ENCODE measurements around the gene IFNGR2. TPM values are rescaled to one million over a fixed set of nuclear protein-coding genes. Genes with fewer than 3 reads are reported as not detected.

IFNGR2 gene
- total RNA-seq, 1 experiment from 2014 or later = 47.9 TPM

DNA sequence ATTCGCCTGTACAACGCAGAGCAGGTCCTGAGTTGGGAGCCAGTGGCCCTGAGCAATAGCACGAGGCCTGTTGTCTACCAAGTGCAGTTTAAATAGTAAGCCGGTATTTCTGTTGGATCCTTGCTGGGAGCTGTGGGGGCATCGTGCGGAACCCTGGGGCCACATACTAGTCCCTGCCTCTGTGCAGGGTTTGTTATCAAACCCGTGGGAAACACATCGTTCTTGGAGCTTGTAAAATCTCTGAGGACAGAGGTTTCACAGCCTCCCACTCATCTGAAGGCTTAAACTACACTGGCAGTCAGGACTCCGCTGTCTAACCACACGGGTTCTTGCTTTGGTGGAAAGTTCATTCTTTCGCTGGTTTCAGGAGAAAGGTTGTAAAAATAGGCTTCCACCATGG, 11.7 kb downstream of the IFNGR2 start:
- ATAC-seq (no peak), DNase-seq (ENCODE audit: low read depth, low spot score) (no peak)
- Histone ChIP-seq H3K4me3 (ENCODE audit: low read depth in 2 of 2, low read length in 2 of 2) (no peak overlapping the region), H3K9me3 (ENCODE audit: control insufficient read depth, insufficient read depth, low read depth, low read length) (no peaks in the 10 kb centered on the region), H3K27ac (ENCODE audit: low read length) (no peak overlapping the region), H3K36me3 (ENCODE audit: control insufficient read depth, insufficient read depth, low read length) (peaks cover 3% of the 10 kb centered on the region; the same call in 1 of the 2 replicates), H3K27me3 (ENCODE audit: control insufficient read depth, insufficient read depth, low read length) (no peaks in the 10 kb centered on the region), H3K4me1 (ENCODE audit: control insufficient read depth, insufficient read depth, low read length) (peaks cover 43% of the 10 kb centered on the region)
- in situ Hi-C loops (cut with HindIII; ENCODE audit: low pct_unique_long_range_greater_than_20kb, low sequenced_read_pairs) = no loop called here
- CTCF ChIA-PET = no interaction called here
- POLR2A ChIA-PET = no interaction called here
- TF ChIP-seq TCF7L2 (IDR thresholded peaks at IDR 0.05; ENCODE audit: low read depth, low read length) (no peak), SIN3A (IDR thresholded peaks at IDR 0.05; ENCODE audit: borderline replicate concordance, insufficient read depth, low read depth, low read length) (no peak), POLR2AphosphoS5 (IDR thresholded peaks at IDR 0.05; ENCODE audit: low read depth, low read length) (no peak)
- TF ChIP-seq, protein P1, sequence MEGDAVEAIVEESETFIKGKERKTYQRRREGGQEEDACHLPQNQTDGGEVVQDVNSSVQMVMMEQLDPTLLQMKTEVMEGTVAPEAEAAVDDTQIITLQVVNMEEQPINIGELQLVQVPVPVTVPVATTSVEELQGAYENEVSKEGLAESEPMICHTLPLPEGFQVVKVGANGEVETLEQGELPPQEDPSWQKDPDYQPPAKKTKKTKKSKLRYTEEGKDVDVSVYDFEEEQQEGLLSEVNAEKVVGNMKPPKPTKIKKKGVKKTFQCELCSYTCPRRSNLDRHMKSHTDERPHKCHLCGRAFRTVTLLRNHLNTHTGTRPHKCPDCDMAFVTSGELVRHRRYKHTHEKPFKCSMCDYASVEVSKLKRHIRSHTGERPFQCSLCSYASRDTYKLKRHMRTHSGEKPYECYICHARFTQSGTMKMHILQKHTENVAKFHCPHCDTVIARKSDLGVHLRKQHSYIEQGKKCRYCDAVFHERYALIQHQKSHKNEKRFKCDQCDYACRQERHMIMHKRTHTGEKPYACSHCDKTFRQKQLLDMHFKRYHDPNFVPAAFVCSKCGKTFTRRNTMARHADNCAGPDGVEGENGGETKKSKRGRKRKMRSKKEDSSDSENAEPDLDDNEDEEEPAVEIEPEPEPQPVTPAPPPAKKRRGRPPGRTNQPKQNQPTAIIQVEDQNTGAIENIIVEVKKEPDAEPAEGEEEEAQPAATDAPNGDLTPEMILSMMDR (IDR thresholded peaks at IDR 0.05) = no peak
- TF ChIP-seq, protein P2, sequence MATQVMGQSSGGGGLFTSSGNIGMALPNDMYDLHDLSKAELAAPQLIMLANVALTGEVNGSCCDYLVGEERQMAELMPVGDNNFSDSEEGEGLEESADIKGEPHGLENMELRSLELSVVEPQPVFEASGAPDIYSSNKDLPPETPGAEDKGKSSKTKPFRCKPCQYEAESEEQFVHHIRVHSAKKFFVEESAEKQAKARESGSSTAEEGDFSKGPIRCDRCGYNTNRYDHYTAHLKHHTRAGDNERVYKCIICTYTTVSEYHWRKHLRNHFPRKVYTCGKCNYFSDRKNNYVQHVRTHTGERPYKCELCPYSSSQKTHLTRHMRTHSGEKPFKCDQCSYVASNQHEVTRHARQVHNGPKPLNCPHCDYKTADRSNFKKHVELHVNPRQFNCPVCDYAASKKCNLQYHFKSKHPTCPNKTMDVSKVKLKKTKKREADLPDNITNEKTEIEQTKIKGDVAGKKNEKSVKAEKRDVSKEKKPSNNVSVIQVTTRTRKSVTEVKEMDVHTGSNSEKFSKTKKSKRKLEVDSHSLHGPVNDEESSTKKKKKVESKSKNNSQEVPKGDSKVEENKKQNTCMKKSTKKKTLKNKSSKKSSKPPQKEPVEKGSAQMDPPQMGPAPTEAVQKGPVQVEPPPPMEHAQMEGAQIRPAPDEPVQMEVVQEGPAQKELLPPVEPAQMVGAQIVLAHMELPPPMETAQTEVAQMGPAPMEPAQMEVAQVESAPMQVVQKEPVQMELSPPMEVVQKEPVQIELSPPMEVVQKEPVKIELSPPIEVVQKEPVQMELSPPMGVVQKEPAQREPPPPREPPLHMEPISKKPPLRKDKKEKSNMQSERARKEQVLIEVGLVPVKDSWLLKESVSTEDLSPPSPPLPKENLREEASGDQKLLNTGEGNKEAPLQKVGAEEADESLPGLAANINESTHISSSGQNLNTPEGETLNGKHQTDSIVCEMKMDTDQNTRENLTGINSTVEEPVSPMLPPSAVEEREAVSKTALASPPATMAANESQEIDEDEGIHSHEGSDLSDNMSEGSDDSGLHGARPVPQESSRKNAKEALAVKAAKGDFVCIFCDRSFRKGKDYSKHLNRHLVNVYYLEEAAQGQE (IDR thresholded peaks at IDR 0.05; ENCODE audit: insufficient read depth in 1 of 2, low read depth in 2 of 2, low read length in 1 of 2) = no peak
- no TSS peak for BruUV-seq (replicated peaks)
- intact Hi-C loops (cut with micrococcal nuclease; ENCODE audit: unreplicated experiment) = no loop called here

DNA sequence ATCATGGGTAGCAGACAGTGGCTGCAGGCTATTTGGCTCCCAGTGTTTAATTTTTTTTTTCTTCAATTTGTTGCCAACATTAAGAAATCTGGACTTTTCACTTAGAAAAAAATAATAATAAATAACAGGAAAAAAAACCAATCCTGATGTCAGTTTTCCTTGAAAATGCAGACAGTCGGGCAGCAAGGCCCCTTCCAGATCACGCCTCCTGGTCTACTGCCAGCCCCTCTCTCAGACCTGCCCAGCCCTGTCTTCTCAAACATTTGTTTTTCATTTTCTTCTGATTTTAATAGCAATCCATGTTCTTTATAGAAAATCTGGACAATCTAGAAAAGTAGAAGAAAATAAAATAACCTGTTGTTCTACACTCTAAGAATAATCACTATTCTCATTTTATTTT, 15.5 kb downstream of the IFNGR2 start:
- Histone ChIP-seq H3K27ac (ENCODE audit: low read length) (peak overlapping the region; percentile 82), H3K27me3 (ENCODE audit: control insufficient read depth, insufficient read depth, low read length) (no peaks in the 10 kb centered on the region), H3K4me3 (ENCODE audit: low read depth in 2 of 2, low read length in 2 of 2) (no peak overlapping the region), H3K4me1 (ENCODE audit: control insufficient read depth, insufficient read depth, low read length) (peaks cover 29% of the 10 kb centered on the region), H3K36me3 (ENCODE audit: control insufficient read depth, insufficient read depth, low read length) (peaks cover 3% of the 10 kb centered on the region; the same call in 1 of the 2 replicates), H3K9me3 (ENCODE audit: control insufficient read depth, insufficient read depth, low read depth, low read length) (no peaks in the 10 kb centered on the region)
- ATAC-seq (no peak), DNase-seq (ENCODE audit: low read depth, low spot score) (no peak)
- no TSS peak for BruUV-seq (replicated peaks)
- POLR2A ChIA-PET = interaction anchor here (0.7 kb wide), 1 partner anchor 9 kb away, joined by 6 read pairs; no protein-coding TSS in a partner anchor
- intact Hi-C loops (cut with micrococcal nuclease; ENCODE audit: unreplicated experiment) = no loop called here
- CTCF ChIA-PET = no interaction called here
- in situ Hi-C loops (cut with HindIII; ENCODE audit: low pct_unique_long_range_greater_than_20kb, low sequenced_read_pairs) = no loop called here
- TF ChIP-seq, protein P1 (IDR thresholded peaks at IDR 0.05) = no peak
- TF ChIP-seq SIN3A (IDR thresholded peaks at IDR 0.05; ENCODE audit: borderline replicate concordance, insufficient read depth, low read depth, low read length) (no peak), TCF7L2 (IDR thresholded peaks at IDR 0.05; ENCODE audit: low read depth, low read length) (no peak), POLR2AphosphoS5 (IDR thresholded peaks at IDR 0.05; ENCODE audit: low read depth, low read length) (no peak)
- TF ChIP-seq, protein P2 (IDR thresholded peaks at IDR 0.05; ENCODE audit: insufficient read depth in 1 of 2, low read depth in 2 of 2, low read length in 1 of 2) = no peak
